GM12865 (cell line): ENCODE data around the gene ZBTB7C.

Experiments
- DNase-seq: peaks from one replicate; pipeline ENCODE4 v3.0.0; 2010; ENCODE audit warnings: low read depth
- H3K4me3 ChIP-seq: 2 replicates; pipeline ENCODE4 v1.5.1; 2011; ENCODE audit warnings: mild to moderate bottlenecking, low read depth, low read length, control low read depth
- CTCF ChIP-seq: IDR thresholded peaks from 2 replicates; pipeline ENCODE4 v1.5.1; 2011; ENCODE audit warnings: low read length, control low read depth, low read depth, inconsistent platforms; ENCODE audit not compliant: insufficient read depth; ENCODE audit errors: missing control alignments

ZBTB7C gene

GRCh38 chr18:48313792-48314191, 95.4 kb downstream of the ZBTB7C start:
- no peak for DNase-seq
- no peak for TF ChIP-seq CTCF
- H3K4me3 ChIP-seq, result no peak overlapping the region

- no peak overlapping the region for H3K4me3 ChIP-seq
- no peak for DNase-seq
- no peak for TF ChIP-seq CTCF
Measured at GRCh38 chr18:48312066-48312465, 97.1 kb downstream of the ZBTB7C start.

- no peak for DNase-seq
- H3K4me3 ChIP-seq, result no peak overlapping the region
Measured at GRCh38 chr18:48310999-48311398, 98.2 kb downstream of the ZBTB7C start.

GRCh38 chr18:48310353-48310752, 98.8 kb downstream of the ZBTB7C start:
- no peak for DNase-seq
- no peak overlapping the region for H3K4me3 ChIP-seq
- TF ChIP-seq CTCF, result no peak

More at GRCh38 chr18:48310999-48311398, 98.2 kb downstream of the ZBTB7C start:
- no peak for TF ChIP-seq CTCF

GRCh38 chr18:48308755-48309575, 100.2 kb downstream of the ZBTB7C start:
- TF ChIP-seq CTCF, result no peak
- DNase-seq, result no peak
- H3K4me3 ChIP-seq, result no peak overlapping the region

GRCh38 chr18:48308027-48308635, 101.1 kb downstream of the ZBTB7C start:
- DNase-seq, result no peak
- TF ChIP-seq CTCF, result no peak
- H3K4me3 ChIP-seq, result no peak overlapping the region
